MCF 10A (cell line): ENCODE results near the gene LIME1. TPM values are rescaled to one million over a fixed set of nuclear protein-coding genes. Genes with fewer than 3 reads are reported as not detected.

Experiments used
- BruUV-seq: library from RNA; stranded (reverse); fragments of 400-500 nt; replicated peaks from 2 replicates; lab custom pipeline; 2021; lab: Mats Ljungman, UMichigan
- CTCF ChIA-PET: fragments of 300-600 bp; sonication (Branson Sonifier 250); formaldehyde crosslinking; extraction: SDS; loops from one replicate; lab custom pipeline; 2021; ENCODE audit warnings: antibody characterized with exemption, inconsistent platforms; lab: Yijun Ruan, JAX
- POLR2A ChIA-PET: fragments of 300-600, 350-650 bp; sonication (Branson Sonifier 250); formaldehyde crosslinking; extraction: SDS; loops from one replicate; lab custom pipeline; 2020; ENCODE audit warnings: antibody characterized with exemption, inconsistent platforms; lab: Yijun Ruan, JAX
- DNase-seq: peaks from one replicate; pipeline ENCODE4 v3.0.0-alpha.2; 2018; ENCODE audit not compliant: unreplicated experiment
- H3K27ac Mint-ChIP-seq: one replicate; pipeline ENCODE4 v1.8.0; 2022; ENCODE audit warnings: mild to moderate bottlenecking, low read depth, mixed read lengths; ENCODE audit not compliant: unreplicated experiment
- H3K27me3 Mint-ChIP-seq: one replicate; pipeline ENCODE4 v1.8.0; 2022; ENCODE audit warnings: mixed read lengths; ENCODE audit not compliant: insufficient read depth, unreplicated experiment
- H3K36me3 Mint-ChIP-seq: one replicate; pipeline ENCODE4 v1.8.0; 2022; ENCODE audit warnings: mild to moderate bottlenecking, moderate library complexity, mixed read lengths; ENCODE audit not compliant: insufficient read depth, unreplicated experiment
- H3K4me1 Mint-ChIP-seq: one replicate; pipeline ENCODE4 v1.8.0; 2022; ENCODE audit warnings: mixed read lengths; ENCODE audit not compliant: insufficient read depth, unreplicated experiment
- H3K4me3 Mint-ChIP-seq: one replicate; pipeline ENCODE4 v1.8.0; 2022; ENCODE audit warnings: mild to moderate bottlenecking, moderate library complexity, mixed read lengths; ENCODE audit not compliant: unreplicated experiment
- H3K9me3 Mint-ChIP-seq: one replicate; pipeline ENCODE4 v1.8.0; 2022; ENCODE audit warnings: mixed read lengths; ENCODE audit not compliant: unreplicated experiment
- intact Hi-C: fragments of 100-400 bp; cut with micrococcal nuclease; formaldehyde crosslinking; loops from 2 replicates; pipeline ENCODE4 v1.14.1; 2022
- total RNA-seq: library from RNA; stranded (reverse); gene quantifications from 2 replicates; pipeline ENCODE4 v1.2.3, GENCODE V29; 2022
- TF ChIP-seq, protein P1 (sequence below): fragments of 200-600 bp; IDR thresholded peaks from one replicate; pipeline ENCODE4 v1.8.0; 2022; ENCODE audit warnings: antibody characterized with exemption, mild to moderate bottlenecking; ENCODE audit not compliant: unreplicated experiment

Gene LIME1
- total RNA-seq, 1 experiment from 2014 or later: 10.1 TPM

DNA sequence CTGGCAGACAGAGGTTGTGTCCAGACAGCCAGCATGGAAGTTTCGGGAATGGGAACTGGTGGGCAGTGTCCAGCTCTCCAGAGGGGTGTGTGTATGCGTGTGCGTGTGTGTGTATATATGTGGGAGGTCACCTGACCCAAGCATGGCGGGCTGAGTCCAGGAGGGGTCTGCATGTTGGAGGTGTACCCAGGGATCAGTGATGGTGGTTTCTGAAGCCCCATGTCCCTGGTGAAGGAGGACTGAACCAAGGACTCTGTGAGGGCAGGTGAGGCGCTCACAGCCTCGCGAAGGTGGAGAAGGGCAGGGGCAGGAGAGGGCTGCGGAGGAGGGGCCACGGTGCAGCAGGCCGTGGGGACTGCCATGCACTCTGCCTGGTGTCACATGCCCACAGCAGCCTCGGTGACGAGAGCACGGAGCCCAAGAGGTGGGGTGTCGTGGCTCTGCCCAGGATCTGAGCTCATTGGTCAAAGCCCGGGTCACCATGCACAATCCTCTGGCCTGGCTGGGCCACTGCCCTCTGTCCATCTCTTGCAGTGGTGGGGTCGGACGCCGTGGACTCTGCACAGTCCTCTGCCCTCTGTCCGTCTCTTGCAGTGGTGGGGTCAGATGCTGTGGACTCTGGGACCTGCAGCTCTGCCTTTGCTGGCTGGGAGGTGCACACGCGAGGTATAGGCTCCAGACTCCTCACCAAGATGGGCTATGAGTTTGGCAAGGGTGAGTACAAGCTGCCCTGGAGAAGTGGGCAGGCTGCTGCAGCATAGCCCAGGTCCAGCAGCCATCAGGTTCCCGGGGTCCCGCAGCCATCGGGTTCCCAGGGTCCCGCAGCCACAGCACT lies 2.1 kb upstream of the LIME1 start:
- Mint-ChIP-seq H3K36me3 (peaks cover 30% of the 10 kb centered on the region), H3K27me3 (no peaks in the 10 kb centered on the region), H3K4me3 (no peak overlapping the region), H3K4me1 (no peaks in the 10 kb centered on the region), H3K9me3 (no peaks in the 10 kb centered on the region), H3K27ac (no peak overlapping the region)
- TF ChIP-seq, protein P1, sequence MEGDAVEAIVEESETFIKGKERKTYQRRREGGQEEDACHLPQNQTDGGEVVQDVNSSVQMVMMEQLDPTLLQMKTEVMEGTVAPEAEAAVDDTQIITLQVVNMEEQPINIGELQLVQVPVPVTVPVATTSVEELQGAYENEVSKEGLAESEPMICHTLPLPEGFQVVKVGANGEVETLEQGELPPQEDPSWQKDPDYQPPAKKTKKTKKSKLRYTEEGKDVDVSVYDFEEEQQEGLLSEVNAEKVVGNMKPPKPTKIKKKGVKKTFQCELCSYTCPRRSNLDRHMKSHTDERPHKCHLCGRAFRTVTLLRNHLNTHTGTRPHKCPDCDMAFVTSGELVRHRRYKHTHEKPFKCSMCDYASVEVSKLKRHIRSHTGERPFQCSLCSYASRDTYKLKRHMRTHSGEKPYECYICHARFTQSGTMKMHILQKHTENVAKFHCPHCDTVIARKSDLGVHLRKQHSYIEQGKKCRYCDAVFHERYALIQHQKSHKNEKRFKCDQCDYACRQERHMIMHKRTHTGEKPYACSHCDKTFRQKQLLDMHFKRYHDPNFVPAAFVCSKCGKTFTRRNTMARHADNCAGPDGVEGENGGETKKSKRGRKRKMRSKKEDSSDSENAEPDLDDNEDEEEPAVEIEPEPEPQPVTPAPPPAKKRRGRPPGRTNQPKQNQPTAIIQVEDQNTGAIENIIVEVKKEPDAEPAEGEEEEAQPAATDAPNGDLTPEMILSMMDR: no peak
- no peak for DNase-seq
- intact Hi-C loops: no loop called here
- ChIA-PET POLR2A (interaction anchor here (1.1 to 1.8 kb wide), 2 partner anchors 15 to 27 kb away, joined by 3 to 5 read pairs; partner anchors contain the start of genes ARFRP1 and ZGPAT), CTCF (no interaction called here)
- no TSS peak for BruUV-seq

DNA sequence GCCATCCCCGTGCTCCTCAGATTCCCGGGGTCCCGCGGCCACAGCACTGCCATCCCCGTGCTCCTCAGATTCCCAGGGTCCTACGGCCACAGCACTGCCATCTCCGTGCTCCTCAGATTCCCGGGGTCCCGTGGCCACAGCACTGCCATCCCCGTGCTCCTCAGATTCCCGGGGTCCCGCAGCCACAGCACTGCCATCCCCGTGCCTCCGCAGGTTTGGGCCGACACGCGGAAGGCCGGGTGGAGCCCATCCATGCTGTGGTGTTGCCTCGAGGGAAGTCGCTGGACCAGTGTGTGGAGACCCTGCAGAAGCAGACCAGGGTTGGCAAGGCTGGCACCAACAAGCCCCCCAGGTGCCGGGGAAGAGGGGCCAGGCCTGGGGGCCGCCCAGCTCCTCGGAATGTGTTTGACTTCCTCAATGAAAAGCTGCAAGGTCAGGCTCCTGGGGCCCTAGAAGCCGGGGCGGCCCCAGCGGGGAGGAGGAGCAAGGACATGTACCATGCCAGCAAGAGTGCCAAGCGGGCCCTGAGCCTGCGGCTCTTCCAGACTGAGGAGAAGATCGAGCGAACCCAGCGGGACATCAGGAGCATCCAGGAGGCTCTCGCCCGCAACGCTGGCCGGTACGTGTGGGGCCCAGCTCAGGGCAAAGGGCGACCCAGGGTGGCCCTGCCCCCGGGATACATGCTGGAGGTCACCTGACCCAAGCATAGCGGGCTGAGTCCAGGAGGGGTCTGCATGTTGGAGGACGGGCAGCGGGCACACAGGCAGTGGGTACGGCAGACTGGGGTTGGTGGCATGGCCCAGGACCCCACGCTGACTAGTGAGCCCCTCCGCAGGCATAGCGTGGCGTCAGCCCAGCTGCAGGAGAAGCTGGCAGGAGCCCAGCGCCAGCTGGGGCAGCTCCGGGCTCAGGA lies 1.3 kb upstream of the LIME1 start:
- TSS peak; percentile 52 for BruUV-seq
- POLR2A ChIA-PET: no interaction called here
- H3K27ac Mint-ChIP-seq: no peak overlapping the region

DNA sequence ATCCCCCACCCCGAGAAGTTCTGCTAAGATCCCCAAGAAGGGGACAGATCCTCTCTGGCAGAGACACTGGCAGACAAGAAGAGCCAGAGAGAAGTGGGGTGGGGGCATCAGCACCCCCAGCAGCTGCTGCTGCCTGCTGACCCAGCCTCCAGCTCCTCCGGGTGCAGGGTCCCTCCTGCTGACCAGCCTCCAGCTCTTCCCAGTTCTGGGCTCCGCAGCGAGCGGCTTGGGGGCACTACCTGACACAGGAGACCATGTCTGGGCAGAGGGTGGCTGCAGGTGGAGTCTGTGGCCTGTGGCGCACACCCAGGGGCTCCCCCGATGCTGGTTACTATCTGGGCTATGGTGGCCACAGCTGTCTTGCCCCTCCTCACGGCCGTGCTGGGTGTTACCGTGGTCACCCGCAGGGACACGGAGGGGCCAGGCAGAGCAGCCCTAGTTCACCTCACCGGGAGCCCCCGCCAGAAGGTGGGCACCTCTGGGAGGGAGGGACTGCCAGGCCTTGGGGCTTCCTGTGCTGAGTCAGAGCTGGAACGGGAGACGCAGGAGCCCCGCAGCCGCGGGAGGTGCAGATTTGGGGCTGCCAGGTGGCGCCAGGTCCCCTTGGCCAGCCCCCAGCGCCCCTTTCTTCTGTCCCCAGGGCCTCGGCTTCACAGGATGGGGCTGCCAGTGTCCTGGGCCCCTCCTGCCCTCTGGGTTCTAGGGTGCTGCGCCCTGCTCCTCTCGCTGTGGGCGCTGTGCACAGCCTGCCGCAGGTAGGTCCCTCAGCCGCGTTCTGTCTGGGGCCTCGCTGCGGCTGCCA lies 630 bp downstream of the LIME1 start:
- Mint-ChIP-seq H3K27me3 (no peaks in the 10 kb centered on the region), H3K4me3 (no peak overlapping the region), H3K27ac (no peak overlapping the region), H3K4me1 (no peaks in the 10 kb centered on the region), H3K9me3 (no peaks in the 10 kb centered on the region), H3K36me3 (peaks cover 25% of the 10 kb centered on the region)
- ChIA-PET CTCF (interaction anchor here (0.6 to 1.1 kb wide), 2 partner anchors 30 to 46 kb away, joined by 3 to 4 read pairs; no protein-coding TSS in a partner anchor), POLR2A (interaction anchor here (0.6 to 1.0 kb wide), 3 partner anchors 8 to 50 kb away, joined by 3 to 11 read pairs (median 4); partner anchors contain the start of genes ARFRP1 and ZGPAT)
- DNase-seq: no peak
- BruUV-seq: no TSS peak
- TF ChIP-seq, protein P1: no peak
- intact Hi-C loops: no loop called here

More for the DNA sequence above, 1.3 kb upstream of the LIME1 start:
- H3K36me3 Mint-ChIP-seq: peaks cover 25% of the 10 kb centered on the region
- intact Hi-C loops: no loop called here
- no peaks in the 10 kb centered on the region for H3K9me3 Mint-ChIP-seq
- H3K27me3 Mint-ChIP-seq: no peaks in the 10 kb centered on the region
- TF ChIP-seq, protein P1: no peak
- H3K4me3 Mint-ChIP-seq: no peak overlapping the region
- no peak for DNase-seq
- CTCF ChIA-PET: no interaction called here
- no peaks in the 10 kb centered on the region for H3K4me1 Mint-ChIP-seq
